T-cell (primary cell): ENCODE results near the gene MCU. TPM values are rescaled to one million over a fixed set of nuclear protein-coding genes. Genes with fewer than 3 reads are reported as not detected.

ENCODE experiments used
- ATAC-seq, 4 experiments: fragments of 200-7000 bp in 3 of 4; fragments of 150-1000 bp in 1 of 4; cut with Tn5 transposase; replicated peaks in 1 of 4; 1 replicate in 3 of 4; 2 replicates in 1 of 4; pipeline ENCODE4 v1.10.0; 2021; ENCODE audit warnings: moderate library complexity in 3 of 4, mild to moderate bottlenecking in 2 of 4, moderate number of reproducible peaks in 1 of 4
- CTCF ChIA-PET, 2 donors: fragments of 300-600 bp; sonication (Branson Sonifier 250); formaldehyde crosslinking; loops; one replicate each; lab custom pipeline; 2022; ENCODE audit warnings: antibody characterized with exemption in 2 of 2; lab: Charles Lee
- POLR2A ChIA-PET, 2 donors: fragments of 300-600 bp; sonication (Branson Sonifier 250); formaldehyde crosslinking; loops; one replicate each; lab custom pipeline; 2022; ENCODE audit warnings: antibody characterized with exemption in 2 of 2; lab: Charles Lee
- DNase-seq, 35 experiments: peaks; one replicate each; pipeline versions ENCODE4 v3.0.0 to v3.0.0-alpha.2; 2013 to 2023
- H3K27ac ChIP-seq: one replicate; pipeline ENCODE4 v1.5.1; 2013; ENCODE audit warnings: low read length
- H3K27me3 ChIP-seq, 2 experiments: replicated peaks in 1 of 2; 1 replicate in 1 of 2; 2 replicates in 1 of 2; pipeline versions ENCODE4 v1.6.1 to v1.7.0; 2013; ENCODE audit warnings: low read length in 1 of 2, mixed read lengths in 1 of 2; ENCODE audit not compliant: control insufficient read depth in 2 of 2, insufficient read depth in 2 of 2; ENCODE audit errors: extremely low read depth in 1 of 2
- H3K36me3 ChIP-seq, 2 donors: 1 replicate in 1 of 2; 2 replicates in 1 of 2; pipeline versions ENCODE4 v1.6.1 to v1.7.0; 2013; ENCODE audit warnings: low read length in 1 of 2; ENCODE audit not compliant: control insufficient read depth in 2 of 2, insufficient read depth in 1 of 2; ENCODE audit errors: extremely low read depth in 1 of 2
- H3K4me1 ChIP-seq, 2 experiments: 1 replicate in 1 of 2; 2 replicates in 1 of 2; pipeline versions ENCODE4 v1.6.1 to v1.7.0; 2013; ENCODE audit warnings: low read length in 2 of 2, mixed read lengths in 1 of 2; ENCODE audit not compliant: insufficient read depth in 2 of 2, control insufficient read depth in 1 of 2; ENCODE audit errors: extremely low read depth in 1 of 2
- H3K4me3 ChIP-seq, 2 donors: 1 replicate in 1 of 2; 2 replicates in 1 of 2; pipeline versions ENCODE4 v1.5.1 to v1.7.0; 2013; ENCODE audit warnings: mild to moderate bottlenecking in 2 of 2, low read length in 1 of 2, moderate library complexity in 1 of 2; ENCODE audit not compliant: control insufficient read depth in 1 of 2; ENCODE audit errors: extremely low read depth in 1 of 2
- H3K9me3 ChIP-seq: 2 replicates; pipeline ENCODE4 v1.7.0; 2013
- H3K27ac Mint-ChIP-seq, 2 donors: one replicate each; pipeline ENCODE4 v1.8.0; 2020 to 2021; ENCODE audit warnings: mild to moderate bottlenecking in 2 of 2, mixed read lengths in 2 of 2
- H3K27me3 Mint-ChIP-seq, 2 donors: one replicate each; pipeline ENCODE4 v1.8.0; 2021 to 2022; ENCODE audit warnings: mixed read lengths in 2 of 2
- H3K36me3 Mint-ChIP-seq: one replicate; pipeline ENCODE4 v1.8.0; 2021; ENCODE audit warnings: mixed read lengths
- H3K4me1 Mint-ChIP-seq, 3 donors: one replicate each; pipeline ENCODE4 v1.8.0; 2020 to 2022; ENCODE audit warnings: mixed read lengths in 3 of 3, mild to moderate bottlenecking in 1 of 3
- H3K4me3 Mint-ChIP-seq, 3 donors: one replicate each; pipeline ENCODE4 v1.8.0; 2020 to 2022; ENCODE audit warnings: mild to moderate bottlenecking in 3 of 3, mixed read lengths in 3 of 3, moderate library complexity in 3 of 3
- H3K9me3 Mint-ChIP-seq, 3 donors: one replicate each; pipeline ENCODE4 v1.8.0; 2020 to 2022; ENCODE audit warnings: mixed read lengths in 3 of 3
- WGBS: methylation state at CpG from one replicate; pipeline ENCODE4 v1.1.5; 2013; ENCODE audit warnings: missing lambda C conversion rate; ENCODE audit not compliant: insufficient coverage; 5-methylcytosine and 5-hydroxymethylcytosine counted together
- total RNA-seq, 35 experiments: library from RNA in 6 of 35; stranded (reverse) in 6 of 35; fragments of 120-200 nt in 1 of 35; gene quantifications; one replicate each; pipeline versions ENCODE4 v1.2.1 to v1.2.4 and lab custom pipeline; 2013 to 2026

The MCU gene
- total RNA-seq, 5 donors from 2014 or later (not counting 1 experiment from before 2014, with no cell fraction given), result 10.1 to 13.6 (median 11.6) TPM

- Histone ChIP-seq H3K27me3 (no peaks in the 10 kb centered on the region), H3K36me3 (no peaks in the 10 kb centered on the region), H3K4me3 (no peak overlapping the region), H3K9me3 (no peaks in the 10 kb centered on the region), H3K4me1 (no peaks in the 10 kb centered on the region), H3K27ac (no peak overlapping the region)
- Mint-ChIP-seq H3K4me3 (no peak overlapping the region), H3K27me3 (no peaks in the 10 kb centered on the region), H3K27ac (no peak overlapping the region), H3K36me3 (no peaks in the 10 kb centered on the region), H3K9me3 (no peaks in the 10 kb centered on the region), H3K4me1 (no peaks in the 10 kb centered on the region)
- ATAC-seq (no peak), DNase-seq (no peak)
- ChIA-PET CTCF (interaction anchor here in 1 of 2 donors (0.6 kb wide), 1 partner anchor 11 kb away, joined by 4 read pairs; no protein-coding TSS in a partner anchor), POLR2A (no interaction called here)
- 57% methylated on average over 3 of the region's 6 CpGs for WGBS
Measured at GRCh38 chr10:72653383-72654096, 38.4 kb upstream of the MCU start.

DNA sequence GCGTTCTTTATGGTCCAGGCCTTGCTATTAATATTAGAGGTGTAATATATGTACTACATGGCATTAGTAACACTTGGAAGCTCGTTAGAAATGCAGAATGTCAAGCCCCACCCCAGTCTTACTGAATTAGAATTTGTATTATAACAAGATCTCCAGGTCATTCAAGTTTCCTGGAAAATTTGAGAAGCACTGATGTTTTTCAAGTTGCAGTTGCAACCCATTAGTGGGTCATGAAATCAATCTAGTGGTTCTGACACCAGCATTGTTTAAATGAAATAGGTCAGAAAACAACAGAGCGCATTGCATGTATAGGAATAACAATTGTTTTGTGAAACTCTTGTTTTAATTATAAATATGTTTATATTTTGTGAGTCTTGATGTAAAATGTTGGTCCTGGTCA, 37.2 kb upstream of the MCU start:
- CTCF ChIA-PET, result no interaction called here
- Histone ChIP-seq H3K27me3 (no peaks in the 10 kb centered on the region), H3K4me3 (no peak overlapping the region), H3K36me3 (no peaks in the 10 kb centered on the region), H3K9me3 (no peaks in the 10 kb centered on the region), H3K4me1 (no peaks in the 10 kb centered on the region), H3K27ac (no peak overlapping the region)
- WGBS, result no CpG with 5 or more reads among the region's 3 CpGs
- no peaks in the 10 kb centered on the region for H3K27me3 Mint-ChIP-seq
- no peaks in the 10 kb centered on the region for H3K4me1 Mint-ChIP-seq
- H3K27ac Mint-ChIP-seq, result no peak overlapping the region
- ATAC-seq, result no peak
- H3K4me3 Mint-ChIP-seq, result no peak overlapping the region
- POLR2A ChIA-PET, result interaction anchor here in 1 of 2 donors (0.6 kb wide), 1 partner anchor 459 kb away, joined by 7 read pairs; no protein-coding TSS in a partner anchor
- H3K9me3 Mint-ChIP-seq, result no peaks in the 10 kb centered on the region
- H3K36me3 Mint-ChIP-seq, result no peaks in the 10 kb centered on the region
- DNase-seq, result no peak

DNA sequence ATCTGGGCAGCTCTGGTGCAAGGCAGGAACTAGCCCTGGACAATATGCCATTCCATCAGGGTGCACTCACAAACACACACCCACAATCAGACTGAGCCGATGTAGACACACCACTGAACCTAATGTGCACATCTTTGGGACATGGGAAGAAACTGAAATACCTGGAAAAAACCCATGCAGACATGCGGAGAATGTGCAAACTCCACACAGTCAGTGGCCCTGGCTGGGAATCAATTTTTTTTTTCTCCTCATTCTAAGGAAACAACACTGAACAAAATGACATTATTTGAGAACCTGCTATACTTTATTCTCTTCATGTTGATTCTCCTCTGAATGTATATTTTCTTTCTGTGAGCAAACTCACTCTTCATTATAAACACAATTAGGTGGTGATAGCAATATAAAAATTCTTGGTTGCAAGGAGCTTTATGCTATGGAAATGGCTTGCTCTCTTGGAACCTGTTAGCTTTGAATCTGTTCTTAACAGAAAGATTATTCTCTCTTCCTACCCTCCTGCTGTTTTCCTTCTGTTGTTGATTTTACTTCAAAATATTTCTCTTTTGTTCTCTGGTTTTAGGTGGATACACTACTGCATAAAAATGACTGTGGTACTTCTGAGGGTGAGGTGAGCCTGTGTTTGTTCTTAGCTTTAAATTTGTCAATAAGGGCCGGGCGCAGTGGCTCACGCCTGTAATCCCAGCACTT, 33.1 kb upstream of the MCU start:
- WGBS, result 88% methylated on average over 1 of the region's 5 CpGs
- Mint-ChIP-seq H3K4me3 (no peak overlapping the region), H3K27me3 (no peaks in the 10 kb centered on the region), H3K27ac (no peak overlapping the region), H3K36me3 (no peaks in the 10 kb centered on the region), H3K4me1 (no peaks in the 10 kb centered on the region), H3K9me3 (no peaks in the 10 kb centered on the region)
- H3K27me3 ChIP-seq, result no peaks in the 10 kb centered on the region
- H3K4me3 ChIP-seq, result no peak overlapping the region
- no peaks in the 10 kb centered on the region for H3K9me3 ChIP-seq
- ChIA-PET POLR2A (interaction anchor here in 1 of 2 donors (0.6 kb wide), 1 partner anchor 44 kb away, joined by 3 read pairs; no protein-coding TSS in a partner anchor), CTCF (no interaction called here)
- no peaks in the 10 kb centered on the region for H3K36me3 ChIP-seq
- no peak for ATAC-seq
- DNase-seq, result no peak
- H3K27ac ChIP-seq, result no peak overlapping the region
- H3K4me1 ChIP-seq, result no peaks in the 10 kb centered on the region

- ChIA-PET CTCF (interaction anchor here in 1 of 2 donors (0.6 kb wide), 1 partner anchor 155 kb away, joined by 3 read pairs; no protein-coding TSS in a partner anchor), POLR2A (no interaction called here)
- no peak overlapping the region for H3K27ac Mint-ChIP-seq
- H3K4me3 Mint-ChIP-seq, result no peak overlapping the region
- WGBS, result 100% methylated on average over 2 of the region's 8 CpGs
- Histone ChIP-seq H3K27me3 (no peaks in the 10 kb centered on the region), H3K36me3 (no peaks in the 10 kb centered on the region), H3K9me3 (no peaks in the 10 kb centered on the region), H3K27ac (no peak overlapping the region), H3K4me1 (no peaks in the 10 kb centered on the region), H3K4me3 (no peak overlapping the region)
- DNase-seq (no peak), ATAC-seq (no peak)
- H3K36me3 Mint-ChIP-seq, result no peaks in the 10 kb centered on the region
- H3K9me3 Mint-ChIP-seq, result no peaks in the 10 kb centered on the region
- no peaks in the 10 kb centered on the region for H3K27me3 Mint-ChIP-seq
- H3K4me1 Mint-ChIP-seq, result no peaks in the 10 kb centered on the region
Measured at GRCh38 chr10:72659694-72660093, 32.2 kb upstream of the MCU start.

DNA sequence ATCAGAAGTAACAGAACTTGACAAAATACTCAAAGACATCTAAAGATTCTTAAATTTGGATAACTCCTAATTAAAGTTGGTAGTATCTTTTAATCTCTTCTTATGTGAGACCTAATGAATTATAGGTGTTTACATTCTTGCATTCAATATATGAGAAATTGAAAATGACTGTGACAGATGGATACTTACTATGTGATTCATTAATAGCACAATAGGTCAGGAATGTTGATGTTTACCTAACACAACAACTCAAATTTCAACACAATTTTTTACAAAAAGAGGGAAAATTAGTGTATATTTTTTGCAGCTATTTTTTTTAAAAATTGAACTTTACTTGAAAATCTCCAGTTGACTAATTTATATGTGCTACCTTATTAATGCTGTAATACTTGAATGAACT, 31.7 kb upstream of the MCU start:
- no peak overlapping the region for H3K27ac Mint-ChIP-seq
- Histone ChIP-seq H3K4me3 (no peak overlapping the region), H3K36me3 (no peaks in the 10 kb centered on the region), H3K27me3 (no peaks in the 10 kb centered on the region), H3K27ac (no peak overlapping the region), H3K4me1 (no peaks in the 10 kb centered on the region), H3K9me3 (no peaks in the 10 kb centered on the region)
- no peak for ATAC-seq
- H3K4me1 Mint-ChIP-seq, result no peaks in the 10 kb centered on the region
- H3K36me3 Mint-ChIP-seq, result no peaks in the 10 kb centered on the region
- H3K4me3 Mint-ChIP-seq, result no peak overlapping the region
- H3K9me3 Mint-ChIP-seq, result no peaks in the 10 kb centered on the region
- H3K27me3 Mint-ChIP-seq, result no peaks in the 10 kb centered on the region
- no peak for DNase-seq
- CTCF ChIA-PET, result interaction anchor here in 1 of 2 donors (0.6 kb wide), 1 partner anchor 154 kb away, joined by 3 read pairs; no protein-coding TSS in a partner anchor
- POLR2A ChIA-PET, result no interaction called here

- WGBS, result no CpG with 5 or more reads among the region's 1 CpG
- Histone ChIP-seq H3K4me1 (no peaks in the 10 kb centered on the region), H3K27me3 (no peaks in the 10 kb centered on the region), H3K36me3 (no peaks in the 10 kb centered on the region), H3K9me3 (no peaks in the 10 kb centered on the region), H3K27ac (no peak overlapping the region), H3K4me3 (no peak overlapping the region)
- no peak overlapping the region for H3K4me3 Mint-ChIP-seq
- H3K9me3 Mint-ChIP-seq, result no peaks in the 10 kb centered on the region
- ATAC-seq (no peak), DNase-seq (no peak)
- H3K4me1 Mint-ChIP-seq, result no peaks in the 10 kb centered on the region
- H3K27me3 Mint-ChIP-seq, result no peaks in the 10 kb centered on the region
- no peaks in the 10 kb centered on the region for H3K36me3 Mint-ChIP-seq
- ChIA-PET CTCF (no interaction called here), POLR2A (interaction anchor here in 1 of 2 donors (0.6 kb wide), 1 partner anchor 18 kb away, joined by 4 read pairs; no protein-coding TSS in a partner anchor)
- no peak overlapping the region for H3K27ac Mint-ChIP-seq
Measured at GRCh38 chr10:72661431-72661830, 30.5 kb upstream of the MCU start.
